Calu3 (cell line): ENCODE data around the gene ERGIC1. TPM values are rescaled to one million over a fixed set of nuclear protein-coding genes. Genes with fewer than 3 reads are reported as not detected.

Experiments used
- BruUV-seq: library from RNA; stranded (reverse); fragments of 400-500 nt; replicated peaks from 2 replicates; lab custom pipeline; 2021; lab: Mats Ljungman, UMichigan
- CTCF ChIA-PET: fragments of 300-600 bp; sonication (Branson Sonifier 250); formaldehyde crosslinking; loops from one replicate; lab custom pipeline; 2022; ENCODE audit warnings: antibody characterized with exemption; lab: Charles Lee
- DNase-seq: peaks from one replicate; pipeline ENCODE4 v3.0.0; 2022
- H3K27ac Mint-ChIP-seq: one replicate; pipeline ENCODE4 v1.8.0; 2022; ENCODE audit warnings: mixed read lengths; ENCODE audit not compliant: unreplicated experiment
- H3K27me3 Mint-ChIP-seq: one replicate; pipeline ENCODE4 v1.8.0; 2022; ENCODE audit warnings: mixed read lengths; ENCODE audit not compliant: unreplicated experiment
- H3K36me3 Mint-ChIP-seq: one replicate; pipeline ENCODE4 v1.8.0; 2022; ENCODE audit warnings: mild to moderate bottlenecking, moderate library complexity, mixed read lengths; ENCODE audit not compliant: insufficient read depth, unreplicated experiment
- H3K4me1 Mint-ChIP-seq: one replicate; pipeline ENCODE4 v1.8.0; 2022; ENCODE audit warnings: mild to moderate bottlenecking, low read depth, mixed read lengths; ENCODE audit not compliant: unreplicated experiment
- H3K4me3 Mint-ChIP-seq: one replicate; pipeline ENCODE4 v1.8.0; 2022; ENCODE audit warnings: mild to moderate bottlenecking, low read depth, moderate library complexity, mixed read lengths; ENCODE audit not compliant: unreplicated experiment
- H3K9me3 Mint-ChIP-seq: one replicate; pipeline ENCODE4 v1.8.0; 2022; ENCODE audit warnings: low read depth, mixed read lengths; ENCODE audit not compliant: unreplicated experiment
- intact Hi-C: fragments of 100-400 bp; cut with micrococcal nuclease; formaldehyde crosslinking; loops from one replicate; pipeline ENCODE4 v1.10.0; 2022; ENCODE audit not compliant: unreplicated experiment
- total RNA-seq: library from RNA; stranded (reverse); gene quantifications from 2 replicates; pipeline ENCODE4 v1.2.3, GENCODE V29; 2022
- TF ChIP-seq, protein P1 (sequence below): fragments of 200-600 bp; IDR thresholded peaks from one replicate; pipeline ENCODE4 v1.8.0; 2022; ENCODE audit warnings: antibody characterized with exemption; ENCODE audit not compliant: unreplicated experiment

Gene ERGIC1
- total RNA-seq, 1 experiment from 2014 or later, result 235 TPM

DNA sequence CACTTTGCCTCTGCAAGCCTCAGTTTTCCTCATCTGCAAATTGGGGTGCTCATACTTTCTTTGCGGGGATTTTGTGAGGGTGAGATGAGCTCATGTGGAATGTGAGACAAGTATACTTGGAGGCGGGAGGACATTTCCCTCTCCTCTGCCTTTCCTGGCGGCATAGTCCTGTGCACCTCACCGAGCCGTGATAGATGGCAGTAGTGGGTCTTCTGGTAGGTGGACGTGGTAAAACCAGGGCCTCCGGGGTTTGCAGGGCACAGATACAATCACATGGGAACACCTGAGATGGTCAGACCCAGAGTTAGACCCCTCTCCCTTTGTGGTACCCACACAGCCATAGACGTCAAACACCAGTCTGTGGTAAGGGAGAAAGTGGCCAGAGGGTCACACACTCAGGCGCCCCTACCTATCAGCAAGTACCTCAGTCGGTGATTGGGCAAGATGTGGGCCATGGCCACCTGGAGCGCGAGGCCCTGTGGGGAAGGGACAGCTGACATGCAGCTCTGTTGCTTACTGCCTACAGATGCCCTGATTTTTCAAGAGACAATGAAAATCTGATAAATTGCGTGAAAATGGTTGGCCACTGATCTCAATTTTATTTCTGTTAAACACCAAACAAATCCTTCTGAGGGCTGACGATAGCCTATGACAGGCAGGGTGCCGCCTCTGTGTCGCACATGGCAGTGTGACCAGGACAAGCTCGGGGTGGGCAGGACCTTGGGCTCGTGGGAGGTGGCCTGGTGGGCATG, 9.9 kb downstream of the ERGIC1 start:
- no TSS peak for BruUV-seq
- intact Hi-C loops, result no loop called here
- Mint-ChIP-seq H3K27me3 (no peaks in the 10 kb centered on the region), H3K27ac (no peak overlapping the region), H3K4me3 (no peak overlapping the region), H3K9me3 (no peaks in the 10 kb centered on the region), H3K4me1 (peaks cover 14% of the 10 kb centered on the region), H3K36me3 (peaks cover 4% of the 10 kb centered on the region)
- DNase-seq, result no peak
- CTCF ChIA-PET, result interaction anchor here (1.3 kb wide), 1 partner anchor 9 kb away, joined by 3 read pairs; no protein-coding TSS in a partner anchor
- TF ChIP-seq, protein P1, sequence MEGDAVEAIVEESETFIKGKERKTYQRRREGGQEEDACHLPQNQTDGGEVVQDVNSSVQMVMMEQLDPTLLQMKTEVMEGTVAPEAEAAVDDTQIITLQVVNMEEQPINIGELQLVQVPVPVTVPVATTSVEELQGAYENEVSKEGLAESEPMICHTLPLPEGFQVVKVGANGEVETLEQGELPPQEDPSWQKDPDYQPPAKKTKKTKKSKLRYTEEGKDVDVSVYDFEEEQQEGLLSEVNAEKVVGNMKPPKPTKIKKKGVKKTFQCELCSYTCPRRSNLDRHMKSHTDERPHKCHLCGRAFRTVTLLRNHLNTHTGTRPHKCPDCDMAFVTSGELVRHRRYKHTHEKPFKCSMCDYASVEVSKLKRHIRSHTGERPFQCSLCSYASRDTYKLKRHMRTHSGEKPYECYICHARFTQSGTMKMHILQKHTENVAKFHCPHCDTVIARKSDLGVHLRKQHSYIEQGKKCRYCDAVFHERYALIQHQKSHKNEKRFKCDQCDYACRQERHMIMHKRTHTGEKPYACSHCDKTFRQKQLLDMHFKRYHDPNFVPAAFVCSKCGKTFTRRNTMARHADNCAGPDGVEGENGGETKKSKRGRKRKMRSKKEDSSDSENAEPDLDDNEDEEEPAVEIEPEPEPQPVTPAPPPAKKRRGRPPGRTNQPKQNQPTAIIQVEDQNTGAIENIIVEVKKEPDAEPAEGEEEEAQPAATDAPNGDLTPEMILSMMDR, result no peak

DNA sequence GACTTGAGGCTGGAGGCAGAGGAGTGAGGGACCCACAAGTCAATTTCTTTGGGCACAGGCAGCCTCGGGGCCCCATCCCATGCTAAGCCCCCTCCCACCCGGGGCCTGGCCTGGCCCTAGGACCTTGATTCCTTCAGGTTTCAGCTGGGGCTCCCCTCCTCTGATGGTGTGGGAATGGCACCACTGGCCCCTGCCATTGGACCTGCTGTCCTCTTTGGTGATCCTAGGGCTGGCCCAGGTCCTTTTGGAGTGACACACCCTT, 10.5 kb downstream of the ERGIC1 start:
- CTCF ChIA-PET, result interaction anchor here (1.3 kb wide), 1 partner anchor 10 kb away, joined by 3 read pairs; no protein-coding TSS in a partner anchor

DNA sequence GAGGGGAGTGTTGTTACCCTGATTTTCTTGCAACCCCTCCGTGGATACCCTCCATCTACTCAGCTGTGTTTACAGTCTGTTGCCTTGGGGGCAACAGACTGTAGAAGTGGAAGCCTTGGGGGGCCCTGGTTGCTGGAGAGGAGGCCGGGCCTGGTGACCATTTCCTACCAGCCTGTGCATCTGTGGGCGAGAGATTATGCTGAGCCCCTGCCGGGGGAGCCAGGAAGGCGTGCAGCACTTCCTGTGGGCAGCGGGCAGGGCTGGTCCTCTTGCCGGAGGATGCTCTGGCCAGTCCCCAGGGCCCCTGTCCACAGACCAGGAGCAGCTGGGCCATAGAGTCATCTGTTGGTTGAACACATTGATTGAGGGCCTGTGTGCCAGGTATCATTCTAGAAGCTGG, 11.1 kb downstream of the ERGIC1 start:
- peaks cover 26% of the 10 kb centered on the region for H3K4me1 Mint-ChIP-seq
- no peak overlapping the region for H3K27ac Mint-ChIP-seq
- intact Hi-C loops, result no loop called here
- TF ChIP-seq, protein P1, result no peak
- no TSS peak for BruUV-seq
- no peak overlapping the region for H3K4me3 Mint-ChIP-seq
- no peaks in the 10 kb centered on the region for H3K9me3 Mint-ChIP-seq
- CTCF ChIA-PET, result no interaction called here
- DNase-seq, result no peak
- H3K27me3 Mint-ChIP-seq, result no peaks in the 10 kb centered on the region
- H3K36me3 Mint-ChIP-seq, result peaks cover 10% of the 10 kb centered on the region

More for the DNA sequence above, 10.5 kb downstream of the ERGIC1 start:
- Mint-ChIP-seq H3K36me3 (peaks cover 5% of the 10 kb centered on the region), H3K9me3 (no peaks in the 10 kb centered on the region), H3K27ac (no peak overlapping the region), H3K4me1 (peaks cover 19% of the 10 kb centered on the region), H3K4me3 (no peak overlapping the region), H3K27me3 (no peaks in the 10 kb centered on the region)
- DNase-seq, result no peak
- no TSS peak for BruUV-seq
- TF ChIP-seq, protein P1, result no peak
- intact Hi-C loops, result no loop called here

DNA sequence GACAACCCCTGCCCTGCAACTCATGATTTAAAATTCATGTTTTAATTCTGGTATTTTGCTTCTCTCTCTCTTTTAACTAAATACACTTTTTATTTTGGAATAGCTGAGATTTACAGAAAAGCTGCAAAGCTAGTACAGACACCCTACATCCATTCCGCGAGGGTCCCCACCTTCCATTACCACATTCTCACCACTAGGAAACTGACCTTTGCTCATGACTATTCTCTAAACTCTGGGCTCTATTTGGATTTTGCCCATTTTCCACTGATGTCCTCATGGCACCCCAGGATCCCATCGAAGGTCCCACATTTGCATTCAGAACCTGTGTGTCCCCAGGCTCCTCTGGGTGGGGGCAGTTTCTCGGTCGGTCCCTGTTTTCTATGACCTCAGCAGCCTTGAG, 11.5 kb downstream of the ERGIC1 start:
- DNase-seq, result no peak
- Mint-ChIP-seq H3K36me3 (peaks cover 10% of the 10 kb centered on the region), H3K9me3 (no peaks in the 10 kb centered on the region), H3K4me1 (peaks cover 30% of the 10 kb centered on the region), H3K27ac (no peak overlapping the region), H3K27me3 (no peaks in the 10 kb centered on the region), H3K4me3 (no peak overlapping the region)
- BruUV-seq, result no TSS peak
- TF ChIP-seq, protein P1, result no peak
- intact Hi-C loops, result no loop called here
- CTCF ChIA-PET, result no interaction called here
